Measurements from ENCODE around the gene ZER1. TPM values are rescaled to one million over a fixed set of nuclear protein-coding genes. Genes with fewer than 3 reads are reported as not detected.
"Not testable (repeated sequence)": the region's sequence is repeated elsewhere in the genome, so short reads cannot be mapped to it uniquely, and the experiment has no call there.

The ZER1 gene
- total RNA-seq, 2 experiments from 2014 or later: 14.9 to 17.8 TPM

DNA sequence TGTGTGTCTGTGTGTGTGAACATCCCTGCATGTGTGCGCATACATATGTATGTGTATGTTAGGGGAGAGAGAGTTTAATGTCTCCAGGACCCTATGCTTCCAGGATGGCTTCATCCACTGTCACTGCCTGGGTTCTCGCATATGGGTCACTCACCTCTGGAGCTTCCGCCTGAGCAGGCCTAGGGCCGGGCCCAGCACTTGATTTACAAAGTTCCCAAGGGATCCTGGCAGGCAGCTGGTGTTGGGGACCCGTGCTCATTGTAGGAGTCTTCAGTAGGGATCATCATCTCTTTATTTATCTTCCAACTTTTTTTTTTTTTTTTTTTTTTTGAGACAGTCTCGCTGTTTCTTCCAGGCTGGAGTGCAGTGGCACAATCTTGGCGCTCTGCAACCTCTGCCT is 28.3 kb upstream of the ZER1 start:
- ChIA-PET CTCF (interaction anchor here (1.3 kb wide), 1 partner anchor 18 kb away, joined by 3 read pairs; the partner anchor contains the start of gene ENDOG), POLR2A (interaction anchor here (1.4 kb wide), 1 partner anchor 18 kb away, joined by 4 read pairs; the partner anchor contains the start of gene ENDOG)
- Mint-ChIP-seq H3K4me3 (no peak overlapping the region), H3K27me3 (no peaks in the 10 kb centered on the region), H3K9me3 (no peaks in the 10 kb centered on the region), H3K36me3 (ENCODE audit: low read depth) (peaks cover 8% of the 10 kb centered on the region), H3K27ac (no peak overlapping the region), H3K4me1 (ENCODE audit: low read depth) (no peaks in the 10 kb centered on the region)
- ATAC-seq (no peak), DNase-seq (no peak)
- TF ChIP-seq, protein P1, sequence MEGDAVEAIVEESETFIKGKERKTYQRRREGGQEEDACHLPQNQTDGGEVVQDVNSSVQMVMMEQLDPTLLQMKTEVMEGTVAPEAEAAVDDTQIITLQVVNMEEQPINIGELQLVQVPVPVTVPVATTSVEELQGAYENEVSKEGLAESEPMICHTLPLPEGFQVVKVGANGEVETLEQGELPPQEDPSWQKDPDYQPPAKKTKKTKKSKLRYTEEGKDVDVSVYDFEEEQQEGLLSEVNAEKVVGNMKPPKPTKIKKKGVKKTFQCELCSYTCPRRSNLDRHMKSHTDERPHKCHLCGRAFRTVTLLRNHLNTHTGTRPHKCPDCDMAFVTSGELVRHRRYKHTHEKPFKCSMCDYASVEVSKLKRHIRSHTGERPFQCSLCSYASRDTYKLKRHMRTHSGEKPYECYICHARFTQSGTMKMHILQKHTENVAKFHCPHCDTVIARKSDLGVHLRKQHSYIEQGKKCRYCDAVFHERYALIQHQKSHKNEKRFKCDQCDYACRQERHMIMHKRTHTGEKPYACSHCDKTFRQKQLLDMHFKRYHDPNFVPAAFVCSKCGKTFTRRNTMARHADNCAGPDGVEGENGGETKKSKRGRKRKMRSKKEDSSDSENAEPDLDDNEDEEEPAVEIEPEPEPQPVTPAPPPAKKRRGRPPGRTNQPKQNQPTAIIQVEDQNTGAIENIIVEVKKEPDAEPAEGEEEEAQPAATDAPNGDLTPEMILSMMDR (IDR thresholded peaks at IDR 0.05): no peak
- intact Hi-C loops (cut with micrococcal nuclease): no loop called here

DNA sequence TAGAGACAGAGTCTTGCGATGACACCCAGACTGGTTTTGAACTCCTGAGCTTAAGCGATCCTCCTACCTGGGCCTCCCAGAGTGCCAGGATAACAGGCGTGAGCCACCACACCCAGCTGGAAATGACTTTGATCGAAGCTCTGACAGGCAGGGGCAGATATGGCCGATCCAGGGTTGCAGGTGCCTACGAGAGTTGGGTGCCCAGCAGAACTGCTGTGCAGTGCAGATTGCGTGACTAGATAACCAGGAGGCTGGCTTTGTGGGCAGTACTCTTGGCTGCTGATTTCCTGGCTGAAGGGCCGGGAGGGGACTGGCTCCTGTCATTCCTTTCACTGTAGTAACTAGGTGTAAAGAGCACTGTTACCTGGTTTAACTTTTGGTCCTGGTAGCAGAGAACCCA is 27.2 kb upstream of the ZER1 start:
- TF ChIP-seq, protein P1 (IDR thresholded peaks at IDR 0.05): no peak
- POLR2A ChIA-PET: interaction anchor here (1.0 to 1.4 kb wide), 2 partner anchors 19 to 20 kb away, joined by 3 to 4 read pairs; partner anchors contain the start of gene ENDOG
- Mint-ChIP-seq H3K27ac (no peak overlapping the region), H3K4me1 (ENCODE audit: low read depth) (no peaks in the 10 kb centered on the region), H3K4me3 (no peak overlapping the region), H3K36me3 (ENCODE audit: low read depth) (peaks cover 10% of the 10 kb centered on the region), H3K9me3 (no peaks in the 10 kb centered on the region), H3K27me3 (no peaks in the 10 kb centered on the region)
- DNase-seq: no peak
- intact Hi-C loops (cut with micrococcal nuclease): no loop called here
- CTCF ChIA-PET: interaction anchor here (1.8 kb wide), 1 partner anchor 20 kb away, joined by 4 read pairs; the partner anchor contains the start of gene ENDOG
- no peak for ATAC-seq

DNA sequence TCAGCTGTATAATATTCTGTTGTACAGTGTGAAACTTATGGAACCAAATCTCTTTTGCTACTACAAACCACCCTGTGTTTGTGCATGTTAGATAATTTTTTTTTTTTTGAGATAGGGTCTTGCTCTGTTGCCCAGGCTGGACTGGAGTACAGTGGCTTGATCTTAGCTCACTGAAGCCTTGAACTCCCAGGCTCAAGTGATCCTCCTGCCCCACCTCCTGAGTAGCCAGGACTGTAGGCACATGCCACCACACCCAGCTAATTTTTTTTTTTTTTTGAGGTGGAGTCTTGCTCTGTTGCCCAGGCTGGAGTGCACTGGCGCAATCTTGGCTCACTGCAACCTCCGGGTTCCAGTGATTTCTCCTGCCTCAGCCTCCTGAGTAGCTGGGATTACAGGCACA is 23.2 kb upstream of the ZER1 start:
- H3K4me3 Mint-ChIP-seq; ATAC-seq; intact Hi-C loops (cut with micrococcal nuclease); CTCF ChIA-PET; DNase-seq; H3K36me3 Mint-ChIP-seq (ENCODE audit: low read depth); H3K9me3 Mint-ChIP-seq; H3K27ac Mint-ChIP-seq; POLR2A ChIA-PET; H3K4me1 Mint-ChIP-seq (ENCODE audit: low read depth); H3K27me3 Mint-ChIP-seq: not testable (repeated sequence)

DNA sequence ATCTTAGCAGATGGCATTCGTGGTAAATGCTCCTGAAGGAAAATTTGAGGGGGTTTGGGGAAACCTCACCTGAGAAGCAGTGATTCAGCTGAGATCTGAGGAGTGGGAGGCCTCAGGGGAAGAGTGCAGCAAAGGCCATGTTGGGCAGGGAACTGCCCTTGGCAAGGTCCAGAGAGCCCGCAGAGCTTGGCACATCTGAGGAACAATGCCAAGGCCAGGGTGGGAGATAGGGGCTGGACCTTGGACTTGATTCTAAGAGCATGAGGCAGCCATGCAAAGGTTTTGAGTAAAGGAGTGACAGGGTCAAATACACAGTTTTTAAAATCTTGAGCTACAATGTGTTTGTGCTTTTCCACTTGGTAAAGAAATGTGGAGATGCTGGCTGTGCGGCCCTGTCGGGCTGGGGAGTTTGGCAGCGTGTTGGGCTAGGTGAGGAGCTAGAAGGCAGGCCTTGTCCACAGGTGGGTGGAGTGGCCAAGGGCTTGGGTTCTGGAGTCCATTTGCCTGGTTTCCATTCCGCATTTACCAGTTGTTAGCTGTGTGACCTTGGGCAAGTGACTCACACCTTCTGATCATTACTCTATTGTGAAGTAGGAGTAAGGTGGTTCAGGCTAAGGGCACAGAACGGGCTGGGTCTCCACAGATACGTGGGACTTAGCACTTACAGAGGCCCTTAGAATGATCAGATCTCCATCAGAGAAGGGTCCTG is 21.4 kb upstream of the ZER1 start:
- Mint-ChIP-seq H3K27ac (peak overlapping the region; percentile 41), H3K36me3 (ENCODE audit: low read depth) (peaks cover 9% of the 10 kb centered on the region), H3K9me3 (no peaks in the 10 kb centered on the region), H3K4me1 (ENCODE audit: low read depth) (peaks cover 11% of the 10 kb centered on the region), H3K27me3 (no peaks in the 10 kb centered on the region), H3K4me3 (no peak overlapping the region)
- POLR2A ChIA-PET: interaction anchor here (0.9 to 1.3 kb wide), 4 partner anchors 11 to 69 kb away, joined by 3 to 5 read pairs (median 3); partner anchors contain the start of gene ZDHHC12
- TF ChIP-seq, protein P1 (IDR thresholded peaks at IDR 0.05): no peak
- intact Hi-C loops (cut with micrococcal nuclease): no loop called here
- ATAC-seq (no peak), DNase-seq (no peak)
- CTCF ChIA-PET: interaction anchor here (0.6 to 3.2 kb wide), 2 partner anchors 25 to 92 kb away, joined by 3 to 14 read pairs; partner anchors contain the start of gene ENDOG

DNA sequence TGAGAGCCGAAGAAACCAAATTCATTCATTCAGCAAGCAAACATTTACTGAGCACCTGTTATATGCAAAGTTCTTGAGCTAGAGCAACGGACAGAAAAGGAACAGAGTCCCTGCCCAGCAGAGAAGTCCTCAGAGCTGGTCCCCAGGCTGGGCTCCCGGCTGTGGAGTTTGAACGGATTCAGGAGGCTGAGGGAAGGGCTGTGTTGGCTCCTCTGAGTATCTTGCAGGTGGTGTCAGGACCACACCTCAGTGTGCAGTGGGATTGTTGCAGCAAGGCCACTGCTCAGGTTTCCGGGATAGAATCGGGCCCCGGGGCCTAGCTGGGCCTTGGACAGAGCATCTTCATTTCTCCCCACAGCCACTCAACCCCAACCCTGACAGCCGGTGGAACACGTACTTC is 20.4 kb upstream of the ZER1 start:
- no peak for DNase-seq
- TF ChIP-seq, protein P1 (IDR thresholded peaks at IDR 0.05): no peak
- POLR2A ChIA-PET: interaction anchor here (0.8 to 1.3 kb wide), 3 partner anchors 24 to 68 kb away, joined by 3 to 5 read pairs (median 3); partner anchors contain the start of gene ZDHHC12
- no peak for ATAC-seq
- no peaks in the 10 kb centered on the region for H3K27me3 Mint-ChIP-seq
- CTCF ChIA-PET: interaction anchor here (0.5 to 3.2 kb wide), 2 partner anchors 26 to 71 kb away, joined by 3 to 14 read pairs; partner anchors contain the start of gene ENDOG
- intact Hi-C loops (cut with micrococcal nuclease): no loop called here
- H3K9me3 Mint-ChIP-seq: no peaks in the 10 kb centered on the region
- peaks cover 16% of the 10 kb centered on the region for H3K4me1 Mint-ChIP-seq (ENCODE audit: low read depth)
- no peak overlapping the region for H3K4me3 Mint-ChIP-seq
- H3K36me3 Mint-ChIP-seq (ENCODE audit: low read depth): peaks cover 9% of the 10 kb centered on the region
- H3K27ac Mint-ChIP-seq: no peak overlapping the region
